ENCODE data around the gene ARHGAP26.

DNA sequence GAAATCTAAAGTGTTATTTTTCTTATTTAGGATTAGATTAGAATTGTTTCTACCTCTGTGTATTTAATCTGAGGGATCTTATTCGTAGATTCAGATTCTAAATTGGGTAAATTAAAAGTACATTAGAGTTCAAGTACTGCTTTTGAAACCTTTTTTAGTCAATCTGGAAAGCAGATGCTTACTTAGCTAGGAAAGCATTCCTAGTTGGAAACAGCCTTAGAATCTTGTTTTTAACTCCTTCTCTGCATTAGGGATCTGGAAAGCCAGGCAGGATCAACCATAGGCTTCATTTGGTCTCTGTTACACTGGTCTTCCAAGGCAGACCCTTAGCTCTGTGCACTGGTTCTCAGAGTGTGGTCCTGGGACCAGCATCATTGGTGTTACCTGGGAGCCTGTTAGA is 385.9 kb downstream of the ARHGAP26 start:
- TF ChIP-seq, protein P1, sequence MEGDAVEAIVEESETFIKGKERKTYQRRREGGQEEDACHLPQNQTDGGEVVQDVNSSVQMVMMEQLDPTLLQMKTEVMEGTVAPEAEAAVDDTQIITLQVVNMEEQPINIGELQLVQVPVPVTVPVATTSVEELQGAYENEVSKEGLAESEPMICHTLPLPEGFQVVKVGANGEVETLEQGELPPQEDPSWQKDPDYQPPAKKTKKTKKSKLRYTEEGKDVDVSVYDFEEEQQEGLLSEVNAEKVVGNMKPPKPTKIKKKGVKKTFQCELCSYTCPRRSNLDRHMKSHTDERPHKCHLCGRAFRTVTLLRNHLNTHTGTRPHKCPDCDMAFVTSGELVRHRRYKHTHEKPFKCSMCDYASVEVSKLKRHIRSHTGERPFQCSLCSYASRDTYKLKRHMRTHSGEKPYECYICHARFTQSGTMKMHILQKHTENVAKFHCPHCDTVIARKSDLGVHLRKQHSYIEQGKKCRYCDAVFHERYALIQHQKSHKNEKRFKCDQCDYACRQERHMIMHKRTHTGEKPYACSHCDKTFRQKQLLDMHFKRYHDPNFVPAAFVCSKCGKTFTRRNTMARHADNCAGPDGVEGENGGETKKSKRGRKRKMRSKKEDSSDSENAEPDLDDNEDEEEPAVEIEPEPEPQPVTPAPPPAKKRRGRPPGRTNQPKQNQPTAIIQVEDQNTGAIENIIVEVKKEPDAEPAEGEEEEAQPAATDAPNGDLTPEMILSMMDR (IDR thresholded peaks at IDR 0.05; ENCODE audit: low read depth, low read length, missing input control) = no peak
- TF ChIP-seq, protein P2, sequence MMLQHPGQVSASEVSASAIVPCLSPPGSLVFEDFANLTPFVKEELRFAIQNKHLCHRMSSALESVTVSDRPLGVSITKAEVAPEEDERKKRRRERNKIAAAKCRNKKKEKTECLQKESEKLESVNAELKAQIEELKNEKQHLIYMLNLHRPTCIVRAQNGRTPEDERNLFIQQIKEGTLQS (IDR thresholded peaks at IDR 0.05) = no peak
- TF ChIP-seq SP1 (IDR thresholded peaks at IDR 0.05) (no peak), JUND (IDR thresholded peaks at IDR 0.05) (no peak), TAF1 (conservative IDR thresholded peaks at IDR 0.05) (no peak), NR2F2 (IDR thresholded peaks at IDR 0.05) (no peak), YY1 (IDR thresholded peaks at IDR 0.05) (no peak)
- TF ChIP-seq, protein P3, sequence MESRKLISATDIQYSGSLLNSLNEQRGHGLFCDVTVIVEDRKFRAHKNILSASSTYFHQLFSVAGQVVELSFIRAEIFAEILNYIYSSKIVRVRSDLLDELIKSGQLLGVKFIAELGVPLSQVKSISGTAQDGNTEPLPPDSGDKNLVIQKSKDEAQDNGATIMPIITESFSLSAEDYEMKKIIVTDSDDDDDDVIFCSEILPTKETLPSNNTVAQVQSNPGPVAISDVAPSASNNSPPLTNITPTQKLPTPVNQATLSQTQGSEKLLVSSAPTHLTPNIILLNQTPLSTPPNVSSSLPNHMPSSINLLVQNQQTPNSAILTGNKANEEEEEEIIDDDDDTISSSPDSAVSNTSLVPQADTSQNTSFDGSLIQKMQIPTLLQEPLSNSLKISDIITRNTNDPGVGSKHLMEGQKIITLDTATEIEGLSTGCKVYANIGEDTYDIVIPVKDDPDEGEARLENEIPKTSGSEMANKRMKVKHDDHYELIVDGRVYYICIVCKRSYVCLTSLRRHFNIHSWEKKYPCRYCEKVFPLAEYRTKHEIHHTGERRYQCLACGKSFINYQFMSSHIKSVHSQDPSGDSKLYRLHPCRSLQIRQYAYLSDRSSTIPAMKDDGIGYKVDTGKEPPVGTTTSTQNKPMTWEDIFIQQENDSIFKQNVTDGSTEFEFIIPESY (IDR thresholded peaks at IDR 0.05) = no peak
- TF ChIP-seq, protein P4, sequence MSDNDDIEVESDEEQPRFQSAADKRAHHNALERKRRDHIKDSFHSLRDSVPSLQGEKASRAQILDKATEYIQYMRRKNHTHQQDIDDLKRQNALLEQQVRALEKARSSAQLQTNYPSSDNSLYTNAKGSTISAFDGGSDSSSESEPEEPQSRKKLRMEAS (IDR thresholded peaks at IDR 0.05) = no peak
- TF ChIP-seq, protein P5, sequence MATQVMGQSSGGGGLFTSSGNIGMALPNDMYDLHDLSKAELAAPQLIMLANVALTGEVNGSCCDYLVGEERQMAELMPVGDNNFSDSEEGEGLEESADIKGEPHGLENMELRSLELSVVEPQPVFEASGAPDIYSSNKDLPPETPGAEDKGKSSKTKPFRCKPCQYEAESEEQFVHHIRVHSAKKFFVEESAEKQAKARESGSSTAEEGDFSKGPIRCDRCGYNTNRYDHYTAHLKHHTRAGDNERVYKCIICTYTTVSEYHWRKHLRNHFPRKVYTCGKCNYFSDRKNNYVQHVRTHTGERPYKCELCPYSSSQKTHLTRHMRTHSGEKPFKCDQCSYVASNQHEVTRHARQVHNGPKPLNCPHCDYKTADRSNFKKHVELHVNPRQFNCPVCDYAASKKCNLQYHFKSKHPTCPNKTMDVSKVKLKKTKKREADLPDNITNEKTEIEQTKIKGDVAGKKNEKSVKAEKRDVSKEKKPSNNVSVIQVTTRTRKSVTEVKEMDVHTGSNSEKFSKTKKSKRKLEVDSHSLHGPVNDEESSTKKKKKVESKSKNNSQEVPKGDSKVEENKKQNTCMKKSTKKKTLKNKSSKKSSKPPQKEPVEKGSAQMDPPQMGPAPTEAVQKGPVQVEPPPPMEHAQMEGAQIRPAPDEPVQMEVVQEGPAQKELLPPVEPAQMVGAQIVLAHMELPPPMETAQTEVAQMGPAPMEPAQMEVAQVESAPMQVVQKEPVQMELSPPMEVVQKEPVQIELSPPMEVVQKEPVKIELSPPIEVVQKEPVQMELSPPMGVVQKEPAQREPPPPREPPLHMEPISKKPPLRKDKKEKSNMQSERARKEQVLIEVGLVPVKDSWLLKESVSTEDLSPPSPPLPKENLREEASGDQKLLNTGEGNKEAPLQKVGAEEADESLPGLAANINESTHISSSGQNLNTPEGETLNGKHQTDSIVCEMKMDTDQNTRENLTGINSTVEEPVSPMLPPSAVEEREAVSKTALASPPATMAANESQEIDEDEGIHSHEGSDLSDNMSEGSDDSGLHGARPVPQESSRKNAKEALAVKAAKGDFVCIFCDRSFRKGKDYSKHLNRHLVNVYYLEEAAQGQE (IDR thresholded peaks at IDR 0.05) = no peak

Data from liver (tissue), 3 donors.